Panc1 (cell line): Measurements from ENCODE around the gene PMP22. TPM values are rescaled to one million over a fixed set of nuclear protein-coding genes. Genes with fewer than 3 reads are reported as not detected.
"Not testable (repeated sequence)": the region's sequence is repeated elsewhere in the genome, so short reads cannot be mapped to it uniquely, and the experiment has no call there.

Source experiments
- ATAC-seq: fragments of 200-7000 bp; cut with Tn5 transposase; 2 replicates; pipeline ENCODE4 v1.9.1; 2020; ENCODE audit warnings: mild to moderate bottlenecking, moderate library complexity
- BruUV-seq: library from RNA; stranded (reverse); fragments of 400-500 nt; replicated peaks from 2 replicates; lab custom pipeline; 2021; lab: Mats Ljungman, UMichigan
- CTCF ChIA-PET: fragments of 300-600 bp; sonication (Branson Sonifier 250); formaldehyde crosslinking; loops from one replicate; lab custom pipeline; 2022; ENCODE audit warnings: antibody characterized with exemption; lab: Charles Lee
- POLR2A ChIA-PET: fragments of 300-600 bp; sonication (Branson Sonifier 250); formaldehyde crosslinking; loops from one replicate; lab custom pipeline; 2022; ENCODE audit warnings: antibody characterized with exemption; lab: Charles Lee
- DNase-seq: peaks from one replicate; pipeline ENCODE4 v3.0.0-alpha.2; 2010; ENCODE audit warnings: low read depth, low spot score
- H3K27ac ChIP-seq: 2 replicates; pipeline ENCODE4 v1.5.1; 2011; ENCODE audit warnings: mild to moderate bottlenecking, low read length, inconsistent platforms
- H3K27me3 ChIP-seq: fragments of 200-500 bp; sonication (Bioruptor generic); 2 replicates; pipeline ENCODE4 v1.6.0; 2014; ENCODE audit warnings: low read length, inconsistent platforms; ENCODE audit not compliant: control insufficient read depth, insufficient read depth
- H3K36me3 ChIP-seq: fragments of 200-500 bp; sonication (Bioruptor generic); 2 replicates; pipeline ENCODE4 v1.5.1; 2014; ENCODE audit warnings: inconsistent platforms, mild to moderate bottlenecking, low read length, moderate library complexity; ENCODE audit not compliant: control insufficient read depth, insufficient read depth
- H3K4me1 ChIP-seq: 2 replicates; pipeline ENCODE4 v1.5.1; 2011; ENCODE audit warnings: inconsistent platforms, mild to moderate bottlenecking, low read length, moderate library complexity; ENCODE audit not compliant: control insufficient read depth, insufficient read depth
- H3K4me3 ChIP-seq, 2 experiments: 2 replicates each; pipeline ENCODE4 v1.5.1; 2011 to 2012; ENCODE audit warnings: low read depth in 2 of 2, low read length in 2 of 2, mild to moderate bottlenecking in 2 of 2, inconsistent platforms in 1 of 2, moderate library complexity in 1 of 2
- H3K9me3 ChIP-seq: fragments of 200-500 bp; sonication (Bioruptor generic); 2 replicates; pipeline ENCODE4 v1.5.1; 2014; ENCODE audit warnings: low read depth, mild to moderate bottlenecking, inconsistent platforms, low read length, moderate library complexity; ENCODE audit not compliant: control insufficient read depth, insufficient read depth
- CTCF ChIP-seq: fragments of 450-650 bp; IDR thresholded peaks from 2 replicates; pipeline ENCODE4 v1.5.1; 2017; ENCODE audit warnings: mild to moderate bottlenecking
- POLR2AphosphoS5 ChIP-seq: IDR thresholded peaks from 2 replicates; pipeline ENCODE4 v1.6.1; 2012; ENCODE audit warnings: mild to moderate bottlenecking, low read depth, low read length, moderate library complexity
- REST ChIP-seq, 2 experiments: IDR thresholded peaks; 2 replicates each; pipeline ENCODE4 v1.6.1; 2011 to 2012; ENCODE audit warnings: low read depth in 2 of 2, control low read depth in 1 of 2, low read length in 1 of 2, mild to moderate bottlenecking in 1 of 2, moderate library complexity in 1 of 2; ENCODE audit not compliant: insufficient read depth in 1 of 2
- SIN3A ChIP-seq: IDR thresholded peaks from 2 replicates; pipeline ENCODE4 v1.6.1; 2012; ENCODE audit warnings: low read depth, mild to moderate bottlenecking, low read length, moderate library complexity, borderline replicate concordance; ENCODE audit not compliant: insufficient read depth
- TCF7L2 ChIP-seq: IDR thresholded peaks from 2 replicates; pipeline ENCODE4 v1.6.1; 2011; ENCODE audit warnings: mild to moderate bottlenecking, low read depth, low read length, inconsistent platforms
- in situ Hi-C: cut with HindIII; loops from 2 replicates; pipeline ENCODE4 v1.10.0; 2016; ENCODE audit warnings: low sequenced_read_pairs, low pct_unique_long_range_greater_than_20kb
- intact Hi-C: fragments of 100-400 bp; cut with micrococcal nuclease; formaldehyde crosslinking; loops from one replicate; pipeline ENCODE4 v1.10.0; 2022; ENCODE audit not compliant: unreplicated experiment
- total RNA-seq: library from RNA; stranded (reverse); gene quantifications from one replicate; pipeline ENCODE4 v1.2.1, GENCODE V29; 2021; ENCODE audit not compliant: unreplicated experiment

PMP22 gene
- total RNA-seq, 1 experiment from 2014 or later = 6.0 TPM

- CTCF ChIA-PET = no interaction called here
- ATAC-seq = no peak
- no peak overlapping the region for H3K27ac ChIP-seq
- no peak for DNase-seq
- H3K27me3 ChIP-seq = no peaks in the 10 kb centered on the region
- no peaks in the 10 kb centered on the region for H3K4me1 ChIP-seq
- POLR2A ChIA-PET = no interaction called here
- no peak overlapping the region for H3K4me3 ChIP-seq
- TF ChIP-seq POLR2AphosphoS5 = no peak
- no TSS peak for BruUV-seq
- intact Hi-C loops = no loop called here
- no peaks in the 10 kb centered on the region for H3K36me3 ChIP-seq
- in situ Hi-C loops = no loop called here
- H3K9me3 ChIP-seq = no peaks in the 10 kb centered on the region
Observed at GRCh38 chr17:15232517-15232915, 32.6 kb downstream of the PMP22 start.

GRCh38 chr17:15231851-15232516 lies 33.1 kb downstream of the PMP22 start:
- DNase-seq (no peak), ATAC-seq (no peak)
- Histone ChIP-seq H3K27me3 (no peaks in the 10 kb centered on the region), H3K4me1 (no peaks in the 10 kb centered on the region), H3K4me3 (no peak overlapping the region), H3K27ac (no peak overlapping the region), H3K36me3 (no peaks in the 10 kb centered on the region), H3K9me3 (no peaks in the 10 kb centered on the region)
- TF ChIP-seq CTCF = no peak
- TF ChIP-seq REST (IDR thresholded peaks at IDR 0.05; ENCODE audit: insufficient read depth in 1 of 2, low read depth in 2 of 2, low read length in 1 of 2) = no peak
- in situ Hi-C loops (no loop called here), intact Hi-C loops (no loop called here)
- BruUV-seq = no TSS peak
- ChIA-PET POLR2A (no interaction called here), CTCF (no interaction called here)

GRCh38 chr17:15230866-15231265 lies 34.3 kb downstream of the PMP22 start:
- Histone ChIP-seq H3K27ac (no peak overlapping the region), H3K27me3 (no peaks in the 10 kb centered on the region), H3K4me1 (no peaks in the 10 kb centered on the region), H3K9me3 (no peaks in the 10 kb centered on the region), H3K36me3 (no peaks in the 10 kb centered on the region), H3K4me3 (no peak overlapping the region)
- intact Hi-C loops (no loop called here), in situ Hi-C loops (no loop called here)
- ChIA-PET POLR2A (no interaction called here), CTCF (no interaction called here)
- no peak for DNase-seq
- TF ChIP-seq REST (IDR thresholded peaks at IDR 0.05; ENCODE audit: insufficient read depth in 1 of 2, low read depth in 2 of 2, low read length in 1 of 2) (no peak), POLR2AphosphoS5 (no peak), SIN3A (no peak), TCF7L2 (no peak), CTCF (no peak)
- ATAC-seq = no peak
- no TSS peak for BruUV-seq

- H3K4me3 ChIP-seq, CTCF ChIA-PET, in situ Hi-C loops: not testable (repeated sequence)
Observed at GRCh38 chr17:15221827-15222226, 43.3 kb downstream of the PMP22 start.

More at GRCh38 chr17:15221827-15222226, 43.3 kb downstream of the PMP22 start:
- H3K9me3 ChIP-seq, POLR2A ChIA-PET, H3K27ac ChIP-seq, H3K36me3 ChIP-seq, ATAC-seq, intact Hi-C loops, BruUV-seq, DNase-seq, H3K27me3 ChIP-seq, H3K4me1 ChIP-seq: not testable (repeated sequence)
